Glutamatergic neuron (in vitro differentiated cells): ENCODE data around the gene UST. TPM values are rescaled to one million over a fixed set of nuclear protein-coding genes. Genes with fewer than 3 reads are reported as not detected.
"Not testable (repeated sequence)": the region's sequence is repeated elsewhere in the genome, so short reads cannot be mapped to it uniquely, and the experiment has no call there.

Experiments used
- DNase-seq: peaks from one replicate; pipeline ENCODE4 v3.0.0; 2022
- H3K27ac Mint-ChIP-seq: one replicate; pipeline ENCODE4 v1.8.0; 2020; ENCODE audit warnings: mild to moderate bottlenecking, mixed read lengths, inconsistent platforms; ENCODE audit not compliant: unreplicated experiment
- H3K27me3 Mint-ChIP-seq: one replicate; pipeline ENCODE4 v1.8.0; 2020; ENCODE audit warnings: mild to moderate bottlenecking, moderate library complexity, mixed read lengths, inconsistent platforms; ENCODE audit not compliant: unreplicated experiment
- H3K36me3 Mint-ChIP-seq: one replicate; pipeline ENCODE4 v1.8.0; 2020; ENCODE audit warnings: mild to moderate bottlenecking, mixed read lengths, inconsistent platforms; ENCODE audit not compliant: unreplicated experiment
- H3K4me1 Mint-ChIP-seq: one replicate; pipeline ENCODE4 v1.8.0; 2020; ENCODE audit warnings: mild to moderate bottlenecking, low read depth, mixed read lengths, inconsistent platforms; ENCODE audit not compliant: unreplicated experiment
- H3K4me3 Mint-ChIP-seq: one replicate; pipeline ENCODE4 v1.8.0; 2020; ENCODE audit warnings: mild to moderate bottlenecking, mixed read lengths, inconsistent platforms; ENCODE audit not compliant: unreplicated experiment
- H3K9me3 Mint-ChIP-seq: one replicate; pipeline ENCODE4 v1.8.0; 2020; ENCODE audit warnings: mild to moderate bottlenecking, moderate library complexity, mixed read lengths, inconsistent platforms; ENCODE audit not compliant: unreplicated experiment
- CTCF ChIP-seq: fragments of 200-600 bp; sonication (generic); IDR thresholded peaks from one replicate; pipeline ENCODE4 v1.5.0; 2021; ENCODE audit not compliant: partially characterized antibody, unreplicated experiment
- total RNA-seq: library from RNA; stranded (reverse); fragmentation: NEBNext Ultra II Directional; extraction: Animal tissue kit (Norgen Biotek cat#: 25700); gene quantifications from one replicate; pipeline ENCODE4 v1.2.1, GENCODE V29; 2021; ENCODE audit not compliant: unreplicated experiment

The UST gene
- total RNA-seq, 1 donor from 2014 or later = 11.2 TPM

DNA sequence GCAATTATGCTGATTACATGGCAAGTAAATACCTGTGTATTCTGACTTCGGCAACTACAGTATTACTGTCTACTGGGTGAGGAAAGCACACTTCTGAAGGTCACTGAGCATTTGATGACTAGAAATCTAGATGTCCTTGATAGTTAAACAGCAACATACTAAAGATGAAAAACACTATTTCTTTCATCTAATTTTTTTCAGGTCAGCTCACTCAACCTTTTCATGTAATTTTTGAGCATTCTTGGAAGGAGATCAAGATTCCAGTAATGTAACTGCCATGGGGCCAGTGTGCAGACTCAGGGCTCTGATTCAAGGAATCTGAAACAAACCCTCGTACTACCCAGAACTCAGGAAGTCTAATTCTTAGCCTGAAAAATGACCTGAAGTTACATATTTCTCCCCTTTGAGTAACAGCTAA lies 348.1 kb downstream of the UST start:
- no peak for TF ChIP-seq CTCF
- Mint-ChIP-seq H3K27me3 (no peaks in the 10 kb centered on the region), H3K4me3 (no peak overlapping the region), H3K27ac (no peak overlapping the region), H3K4me1 (no peaks in the 10 kb centered on the region), H3K36me3 (peaks cover 13% of the 10 kb centered on the region), H3K9me3 (no peaks in the 10 kb centered on the region)
- DNase-seq = no peak

- no peak overlapping the region for H3K4me3 Mint-ChIP-seq
- DNase-seq = no peak
- H3K27ac Mint-ChIP-seq = no peak overlapping the region
- no peak for TF ChIP-seq CTCF
- no peaks in the 10 kb centered on the region for H3K27me3 Mint-ChIP-seq
- H3K9me3 Mint-ChIP-seq = no peaks in the 10 kb centered on the region
- peaks cover 13% of the 10 kb centered on the region for H3K36me3 Mint-ChIP-seq
- H3K4me1 Mint-ChIP-seq = no peaks in the 10 kb centered on the region
These were observed 349.0 kb downstream of the UST start for GRCh38 chr6:149095842-149096241.

DNA sequence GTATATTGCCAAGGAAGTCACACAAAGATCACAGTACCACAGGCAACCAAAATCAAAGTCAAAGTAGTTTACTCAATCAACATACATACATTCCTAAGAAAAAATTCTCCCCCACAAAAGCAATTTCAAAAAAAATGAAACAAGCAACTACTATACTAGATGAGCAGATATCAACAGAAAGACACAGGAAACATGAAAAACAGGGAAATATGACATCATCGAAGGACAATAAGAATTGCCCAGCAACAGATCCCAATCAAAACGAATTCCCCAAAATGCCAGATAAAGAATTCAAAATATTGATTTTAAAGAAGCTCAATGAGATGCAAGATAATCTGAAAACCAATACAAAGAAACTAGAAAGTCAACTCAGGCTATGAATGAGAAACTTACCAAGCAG lies 351.0 kb downstream of the UST start:
- H3K9me3 Mint-ChIP-seq = no peaks in the 10 kb centered on the region

DNA sequence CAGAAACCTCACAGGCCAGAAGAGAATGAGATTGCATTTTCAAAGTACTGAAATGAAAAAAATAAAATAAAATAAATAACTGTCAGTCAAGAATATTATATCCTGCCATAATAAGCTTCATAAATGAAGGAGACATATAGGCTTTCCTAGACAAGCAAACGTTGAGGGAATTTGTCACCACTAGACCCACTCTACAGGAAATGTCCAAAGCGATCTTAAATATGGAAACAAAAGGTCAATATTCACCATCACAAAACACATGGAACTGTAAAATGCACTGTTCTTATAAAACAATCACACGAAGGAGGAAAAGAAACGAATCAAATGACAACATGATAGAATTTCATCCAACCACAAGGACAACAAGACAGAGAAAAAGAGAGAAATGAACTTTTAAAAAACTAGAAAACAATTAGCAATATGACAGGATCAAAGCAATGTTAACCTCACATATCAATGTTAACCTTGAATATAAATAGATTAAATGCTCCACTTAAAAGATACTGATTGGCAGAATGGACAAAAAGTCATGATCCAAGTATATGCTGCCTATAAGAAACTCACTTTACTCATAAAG lies 352.0 kb downstream of the UST start:
- no peak for DNase-seq
- Mint-ChIP-seq H3K36me3 (peaks cover 13% of the 10 kb centered on the region), H3K27ac (no peak overlapping the region), H3K4me1 (no peaks in the 10 kb centered on the region), H3K9me3 (no peaks in the 10 kb centered on the region), H3K4me3 (no peak overlapping the region), H3K27me3 (peaks cover 1% of the 10 kb centered on the region)
- no peak for TF ChIP-seq CTCF

More for the DNA sequence above, 351.0 kb downstream of the UST start:
- H3K27me3 Mint-ChIP-seq = no peaks in the 10 kb centered on the region
- no peak overlapping the region for H3K4me3 Mint-ChIP-seq
- peaks cover 13% of the 10 kb centered on the region for H3K36me3 Mint-ChIP-seq
- no peak overlapping the region for H3K27ac Mint-ChIP-seq
- DNase-seq = no peak
- no peak for TF ChIP-seq CTCF
- no peaks in the 10 kb centered on the region for H3K4me1 Mint-ChIP-seq

DNA sequence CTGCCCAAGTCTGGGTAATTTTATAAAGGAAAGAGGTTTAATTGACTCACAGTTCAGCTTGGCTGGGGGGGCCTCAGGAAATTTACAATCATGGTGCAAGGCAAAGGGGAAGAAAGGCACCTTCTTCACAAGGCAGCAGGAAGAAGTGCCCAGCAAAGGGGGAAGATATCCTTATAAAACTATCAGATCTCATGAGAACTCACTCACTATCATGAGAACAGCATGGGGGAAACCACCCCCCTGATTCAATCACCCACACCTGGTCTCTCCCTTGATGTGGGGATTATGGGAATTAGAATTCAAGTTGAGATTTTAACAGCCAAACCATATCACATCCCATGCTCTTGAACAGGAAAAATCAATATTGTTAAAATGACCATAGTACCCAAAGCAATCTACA lies 355.5 kb downstream of the UST start:
- Mint-ChIP-seq H3K4me1 (no peaks in the 10 kb centered on the region), H3K9me3 (no peaks in the 10 kb centered on the region), H3K36me3 (peaks cover 13% of the 10 kb centered on the region), H3K4me3 (no peak overlapping the region), H3K27ac (no peak overlapping the region), H3K27me3 (peaks cover 1% of the 10 kb centered on the region)
- TF ChIP-seq CTCF = no peak
- no peak for DNase-seq

DNA sequence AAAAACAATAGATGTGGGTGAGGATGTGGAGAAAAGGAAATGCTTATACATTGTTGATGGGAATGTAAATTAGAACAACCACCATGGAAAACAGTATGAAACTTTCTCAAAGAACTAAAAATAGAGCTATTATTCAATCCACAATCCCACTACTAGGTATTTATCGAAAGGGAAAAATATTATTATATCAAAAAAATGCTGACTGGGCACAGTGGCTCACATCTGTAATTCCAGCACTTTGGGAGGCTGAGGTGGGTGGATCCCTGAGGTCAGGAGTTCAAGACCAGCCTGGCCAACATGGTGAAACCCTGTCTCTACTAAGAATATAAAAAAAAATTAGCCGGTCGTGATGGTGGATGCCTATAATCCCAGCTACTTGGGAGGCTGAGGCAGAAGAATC lies 357.1 kb downstream of the UST start:
- H3K9me3 Mint-ChIP-seq, H3K4me3 Mint-ChIP-seq, DNase-seq, H3K4me1 Mint-ChIP-seq, H3K27me3 Mint-ChIP-seq, H3K36me3 Mint-ChIP-seq, H3K27ac Mint-ChIP-seq: not testable (repeated sequence)
